HEK293 (cell line): ENCODE measurements around the gene ESRRA.

Experiments
- KLF1 ChIP-seq: fragments of 450-650 bp; formaldehyde crosslinking; IDR thresholded peaks from 2 replicates; pipeline ENCODE4 v1.5.1; 2016; ENCODE audit warnings: missing biosample characterization, missing genetic modification characterization
- KLF7 ChIP-seq: fragments of 450-650 bp; formaldehyde crosslinking; IDR thresholded peaks from 2 replicates; pipeline ENCODE4 v1.5.1; 2016; ENCODE audit warnings: missing biosample characterization, missing genetic modification characterization, borderline replicate concordance
- OVOL3 ChIP-seq: fragments of 450-650 bp; formaldehyde crosslinking; IDR thresholded peaks from 2 replicates; pipeline ENCODE4 v1.5.1; 2016; ENCODE audit warnings: missing biosample characterization, missing genetic modification characterization
- SCRT1 ChIP-seq: fragments of 450-650 bp; formaldehyde crosslinking; IDR thresholded peaks from 2 replicates; pipeline ENCODE4 v1.5.1; 2016; ENCODE audit warnings: missing biosample characterization, missing genetic modification characterization, borderline replicate concordance
- ZBTB8A ChIP-seq: fragments of 450-650 bp; formaldehyde crosslinking; IDR thresholded peaks from 2 replicates; pipeline ENCODE4 v1.5.1; 2016; ENCODE audit warnings: missing biosample characterization, missing genetic modification characterization
- ZFP3 ChIP-seq: fragments of 450-650 bp; formaldehyde crosslinking; IDR thresholded peaks from 2 replicates; pipeline ENCODE4 v1.5.1; 2016; ENCODE audit warnings: low read depth, missing biosample characterization, missing genetic modification characterization
- ZIC2 ChIP-seq: fragments of 450-650 bp; formaldehyde crosslinking; IDR thresholded peaks from 2 replicates; pipeline ENCODE4 v1.5.1; 2016; ENCODE audit warnings: missing biosample characterization, missing genetic modification characterization
- ZNF121 ChIP-seq: fragments of 450-650 bp; formaldehyde crosslinking; IDR thresholded peaks from 2 replicates; pipeline ENCODE4 v1.5.1; 2016; ENCODE audit warnings: missing biosample characterization, missing genetic modification characterization
- ZNF155 ChIP-seq: fragments of 450-650 bp; formaldehyde crosslinking; IDR thresholded peaks from 2 replicates; pipeline ENCODE4 v1.5.1; 2016; ENCODE audit warnings: missing biosample characterization, missing genetic modification characterization
- ZNF175 ChIP-seq: fragments of 450-650 bp; formaldehyde crosslinking; IDR thresholded peaks from 2 replicates; pipeline ENCODE4 v1.5.1; 2016; ENCODE audit warnings: missing biosample characterization, missing genetic modification characterization
- ZNF184 ChIP-seq: fragments of 450-650 bp; IDR thresholded peaks from 2 replicates; pipeline ENCODE4 v1.5.1; 2018; ENCODE audit warnings: missing biosample characterization, mild to moderate bottlenecking, missing genetic modification characterization
- ZNF404 ChIP-seq: fragments of 450-650 bp; formaldehyde crosslinking; IDR thresholded peaks from 2 replicates; pipeline ENCODE4 v1.5.1; 2017; ENCODE audit warnings: missing biosample characterization, missing genetic modification characterization
- ZNF416 ChIP-seq: fragments of 450-650 bp; formaldehyde crosslinking; IDR thresholded peaks from 2 replicates; pipeline ENCODE4 v1.5.1; 2016; ENCODE audit warnings: missing biosample characterization, missing genetic modification characterization
- ZNF423 ChIP-seq: fragments of 450-650 bp; formaldehyde crosslinking; IDR thresholded peaks from 2 replicates; pipeline ENCODE4 v1.5.1; 2016; ENCODE audit warnings: missing biosample characterization, missing genetic modification characterization
- ZNF426 ChIP-seq: fragments of 450-650 bp; formaldehyde crosslinking; IDR thresholded peaks from 2 replicates; pipeline ENCODE4 v1.5.1; 2017; ENCODE audit warnings: missing biosample characterization, missing genetic modification characterization, mild to moderate bottlenecking, inconsistent platforms, moderate library complexity
- ZNF48 ChIP-seq: fragments of 450-650 bp; formaldehyde crosslinking; IDR thresholded peaks from 2 replicates; pipeline ENCODE4 v1.5.1; 2016; ENCODE audit warnings: missing biosample characterization, missing genetic modification characterization
- ZNF561 ChIP-seq: fragments of 450-650 bp; IDR thresholded peaks from 2 replicates; pipeline ENCODE4 v1.5.1; 2018; ENCODE audit warnings: missing biosample characterization, missing genetic modification characterization, borderline replicate concordance
- ZNF596 ChIP-seq: fragments of 450-650 bp; IDR thresholded peaks from 2 replicates; pipeline ENCODE4 v1.5.0; 2018; ENCODE audit warnings: missing biosample characterization, mild to moderate bottlenecking, missing genetic modification characterization, moderate library complexity
- ZNF621 ChIP-seq: fragments of 450-650 bp; formaldehyde crosslinking; IDR thresholded peaks from 2 replicates; pipeline ENCODE4 v1.5.1; 2017; ENCODE audit warnings: missing biosample characterization, missing genetic modification characterization
- ZNF777 ChIP-seq: fragments of 450-650 bp; formaldehyde crosslinking; IDR thresholded peaks from 2 replicates; pipeline ENCODE4 v1.5.1; 2017; ENCODE audit warnings: missing biosample characterization, missing genetic modification characterization, borderline replicate concordance
- ZNF843 ChIP-seq: fragments of 450-650 bp; formaldehyde crosslinking; IDR thresholded peaks from 2 replicates; pipeline ENCODE4 v1.5.1; 2016; ENCODE audit warnings: missing biosample characterization, missing genetic modification characterization
- ZSCAN16 ChIP-seq: fragments of 450-650 bp; formaldehyde crosslinking; IDR thresholded peaks from 2 replicates; pipeline ENCODE4 v1.5.1; 2016; ENCODE audit warnings: missing biosample characterization, missing genetic modification characterization
- ZSCAN23 ChIP-seq: fragments of 450-650 bp; formaldehyde crosslinking; IDR thresholded peaks from 2 replicates; pipeline ENCODE4 v1.5.1; 2016; ENCODE audit warnings: missing biosample characterization, missing genetic modification characterization
- ZSCAN30 ChIP-seq: fragments of 450-650 bp; IDR thresholded peaks from 2 replicates; pipeline ENCODE4 v1.5.1; 2018; ENCODE audit warnings: missing biosample characterization, mild to moderate bottlenecking, missing genetic modification characterization, moderate library complexity
- ZXDB ChIP-seq: fragments of 450-650 bp; formaldehyde crosslinking; IDR thresholded peaks from 2 replicates; pipeline ENCODE4 v1.5.1; 2016; ENCODE audit warnings: missing biosample characterization, missing genetic modification characterization
- TF ChIP-seq, protein P1 (sequence below): fragments of 450-650 bp; formaldehyde crosslinking; IDR thresholded peaks from 2 replicates; pipeline ENCODE4 v1.5.1; 2016; ENCODE audit warnings: missing biosample characterization, missing genetic modification characterization
- TF ChIP-seq, protein P2 (sequence below): fragments of 450-650 bp; formaldehyde crosslinking; IDR thresholded peaks from 2 replicates; pipeline ENCODE4 v1.5.0; 2017; ENCODE audit warnings: missing biosample characterization, missing genetic modification characterization, borderline replicate concordance
- TF ChIP-seq, protein P3 (sequence below): fragments of 450-650 bp; formaldehyde crosslinking; IDR thresholded peaks from 2 replicates; pipeline ENCODE4 v1.5.1; 2016; ENCODE audit warnings: missing biosample characterization, missing genetic modification characterization
- TF ChIP-seq, protein P4 (sequence below): fragments of 450-650 bp; formaldehyde crosslinking; IDR thresholded peaks from 2 replicates; pipeline ENCODE4 v1.5.1; 2016; ENCODE audit warnings: missing biosample characterization, missing genetic modification characterization
- TF ChIP-seq, protein P5 (sequence below): fragments of 450-650 bp; formaldehyde crosslinking; IDR thresholded peaks from 2 replicates; pipeline ENCODE4 v1.5.1; 2016; ENCODE audit warnings: missing biosample characterization, missing genetic modification characterization
- TF ChIP-seq, protein P6 (sequence below): fragments of 450-650 bp; formaldehyde crosslinking; IDR thresholded peaks from 2 replicates; pipeline ENCODE4 v1.5.1; 2017; ENCODE audit warnings: missing biosample characterization, missing genetic modification characterization

Gene ESRRA

DNA sequence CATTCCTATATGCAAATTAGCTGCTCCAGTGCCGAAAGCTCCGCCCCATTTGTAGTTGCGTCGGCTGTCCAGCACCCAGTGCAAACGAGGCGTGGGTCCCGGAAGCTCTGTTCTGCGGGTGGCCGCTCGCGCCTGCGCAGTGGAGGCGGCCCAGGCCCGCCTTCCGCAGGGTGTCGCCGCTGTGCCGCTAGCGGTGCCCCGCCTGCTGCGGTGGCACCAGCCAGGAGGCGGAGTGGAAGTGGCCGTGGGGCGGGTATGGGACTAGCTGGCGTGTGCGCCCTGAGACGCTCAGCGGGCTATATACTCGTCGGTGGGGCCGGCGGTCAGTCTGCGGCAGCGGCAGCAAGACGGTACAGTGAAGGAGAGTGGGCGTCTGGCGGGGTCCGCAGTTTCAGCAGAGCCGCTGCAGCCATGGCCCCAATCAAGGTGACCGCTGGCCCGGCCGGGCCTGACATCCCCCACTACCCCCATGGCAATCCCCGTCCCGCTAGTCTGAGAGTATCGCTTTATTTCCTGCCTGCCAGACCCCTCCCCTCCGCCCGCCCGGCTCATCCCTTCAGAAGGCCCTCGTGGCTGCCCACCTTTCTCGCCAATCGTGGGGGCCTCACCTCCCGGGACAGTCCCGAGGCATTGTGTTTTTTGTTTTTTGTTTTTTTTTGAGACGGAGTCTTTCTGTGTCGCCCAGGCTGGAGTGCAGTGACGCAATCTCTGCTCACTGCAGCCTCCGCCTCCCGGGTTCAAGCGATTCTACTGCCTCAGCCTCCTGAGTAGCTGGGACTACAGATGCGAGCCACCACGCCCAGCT, 12.8 kb downstream of the ESRRA start, which contains the start of gene PRDX5 (continued):
- TF ChIP-seq ZFP3 (tag by site-specific recombination) = no peak
- TF ChIP-seq ZNF155 (tag by site-specific recombination) = no peak
- no peak for TF ChIP-seq SCRT1
- no peak for TF ChIP-seq ZSCAN30
- TF ChIP-seq ZNF561 (tag by site-specific recombination) = peak; percentile 79; the same call in 1 of the 2 replicates
- TF ChIP-seq ZNF843 = 0 out of 2 replicates have a peak, but pooled peaks have one; percentile 25
- no peak for TF ChIP-seq ZNF121 (tag by site-specific recombination)
- no peak for TF ChIP-seq KLF7 (tag by site-specific recombination)
- TF ChIP-seq, protein P1, sequence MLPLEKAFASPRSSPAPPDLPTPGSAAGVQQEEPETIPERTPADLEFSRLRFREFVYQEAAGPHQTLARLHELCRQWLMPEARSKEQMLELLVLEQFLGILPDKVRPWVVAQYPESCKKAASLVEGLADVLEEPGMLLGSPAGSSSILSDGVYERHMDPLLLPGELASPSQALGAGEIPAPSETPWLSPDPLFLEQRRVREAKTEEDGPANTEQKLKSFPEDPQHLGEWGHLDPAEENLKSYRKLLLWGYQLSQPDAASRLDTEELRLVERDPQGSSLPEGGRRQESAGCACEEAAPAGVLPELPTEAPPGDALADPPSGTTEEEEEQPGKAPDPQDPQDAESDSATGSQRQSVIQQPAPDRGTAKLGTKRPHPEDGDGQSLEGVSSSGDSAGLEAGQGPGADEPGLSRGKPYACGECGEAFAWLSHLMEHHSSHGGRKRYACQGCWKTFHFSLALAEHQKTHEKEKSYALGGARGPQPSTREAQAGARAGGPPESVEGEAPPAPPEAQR (tag by site-specific recombination) = no peak
- TF ChIP-seq ZNF175 (tag by site-specific recombination) = no peak
- TF ChIP-seq ZNF48 (tag by site-specific recombination) = no peak
- peak; percentile 80 for TF ChIP-seq ZIC2 (tag by site-specific recombination)
- peak; percentile 35; the same call in 1 of the 2 replicates for TF ChIP-seq ZNF423 (tag by site-specific recombination)
- TF ChIP-seq ZNF426 (tag by site-specific recombination) = no peak
- peak; percentile 95 for TF ChIP-seq ZBTB8A (tag by site-specific recombination)
- TF ChIP-seq, protein P2, sequence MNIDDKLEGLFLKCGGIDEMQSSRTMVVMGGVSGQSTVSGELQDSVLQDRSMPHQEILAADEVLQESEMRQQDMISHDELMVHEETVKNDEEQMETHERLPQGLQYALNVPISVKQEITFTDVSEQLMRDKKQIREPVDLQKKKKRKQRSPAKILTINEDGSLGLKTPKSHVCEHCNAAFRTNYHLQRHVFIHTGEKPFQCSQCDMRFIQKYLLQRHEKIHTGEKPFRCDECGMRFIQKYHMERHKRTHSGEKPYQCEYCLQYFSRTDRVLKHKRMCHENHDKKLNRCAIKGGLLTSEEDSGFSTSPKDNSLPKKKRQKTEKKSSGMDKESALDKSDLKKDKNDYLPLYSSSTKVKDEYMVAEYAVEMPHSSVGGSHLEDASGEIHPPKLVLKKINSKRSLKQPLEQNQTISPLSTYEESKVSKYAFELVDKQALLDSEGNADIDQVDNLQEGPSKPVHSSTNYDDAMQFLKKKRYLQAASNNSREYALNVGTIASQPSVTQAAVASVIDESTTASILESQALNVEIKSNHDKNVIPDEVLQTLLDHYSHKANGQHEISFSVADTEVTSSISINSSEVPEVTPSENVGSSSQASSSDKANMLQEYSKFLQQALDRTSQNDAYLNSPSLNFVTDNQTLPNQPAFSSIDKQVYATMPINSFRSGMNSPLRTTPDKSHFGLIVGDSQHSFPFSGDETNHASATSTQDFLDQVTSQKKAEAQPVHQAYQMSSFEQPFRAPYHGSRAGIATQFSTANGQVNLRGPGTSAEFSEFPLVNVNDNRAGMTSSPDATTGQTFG (tag by site-specific recombination) = no peak
- no peak for TF ChIP-seq OVOL3 (tag by site-specific recombination)
- no peak for TF ChIP-seq ZNF416 (tag by site-specific recombination)
- TF ChIP-seq ZNF184 (tag by site-specific recombination) = no peak
- TF ChIP-seq KLF1 = peak; percentile 43; the same call in 1 of the 2 replicates
- TF ChIP-seq, protein P3, sequence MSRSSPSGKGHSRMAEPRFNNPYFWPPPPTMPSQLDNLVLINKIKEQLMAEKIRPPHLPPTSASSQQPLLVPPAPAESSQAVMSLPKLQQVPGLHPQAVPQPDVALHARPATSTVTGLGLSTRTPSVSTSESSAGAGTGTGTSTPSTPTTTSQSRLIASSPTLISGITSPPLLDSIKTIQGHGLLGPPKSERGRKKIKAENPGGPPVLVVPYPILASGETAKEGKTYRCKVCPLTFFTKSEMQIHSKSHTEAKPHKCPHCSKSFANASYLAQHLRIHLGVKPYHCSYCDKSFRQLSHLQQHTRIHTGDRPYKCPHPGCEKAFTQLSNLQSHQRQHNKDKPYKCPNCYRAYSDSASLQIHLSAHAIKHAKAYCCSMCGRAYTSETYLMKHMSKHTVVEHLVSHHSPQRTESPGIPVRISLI (tag by site-specific recombination) = peak; percentile 80; the same call in 1 of the 2 replicates
- no peak for TF ChIP-seq ZSCAN23 (tag by site-specific recombination)
- TF ChIP-seq, protein P4, sequence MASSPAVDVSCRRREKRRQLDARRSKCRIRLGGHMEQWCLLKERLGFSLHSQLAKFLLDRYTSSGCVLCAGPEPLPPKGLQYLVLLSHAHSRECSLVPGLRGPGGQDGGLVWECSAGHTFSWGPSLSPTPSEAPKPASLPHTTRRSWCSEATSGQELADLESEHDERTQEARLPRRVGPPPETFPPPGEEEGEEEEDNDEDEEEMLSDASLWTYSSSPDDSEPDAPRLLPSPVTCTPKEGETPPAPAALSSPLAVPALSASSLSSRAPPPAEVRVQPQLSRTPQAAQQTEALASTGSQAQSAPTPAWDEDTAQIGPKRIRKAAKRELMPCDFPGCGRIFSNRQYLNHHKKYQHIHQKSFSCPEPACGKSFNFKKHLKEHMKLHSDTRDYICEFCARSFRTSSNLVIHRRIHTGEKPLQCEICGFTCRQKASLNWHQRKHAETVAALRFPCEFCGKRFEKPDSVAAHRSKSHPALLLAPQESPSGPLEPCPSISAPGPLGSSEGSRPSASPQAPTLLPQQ (tag by site-specific recombination) = peak; percentile 81
- TF ChIP-seq ZNF621 (tag by site-specific recombination) = no peak
- TF ChIP-seq, protein P5, sequence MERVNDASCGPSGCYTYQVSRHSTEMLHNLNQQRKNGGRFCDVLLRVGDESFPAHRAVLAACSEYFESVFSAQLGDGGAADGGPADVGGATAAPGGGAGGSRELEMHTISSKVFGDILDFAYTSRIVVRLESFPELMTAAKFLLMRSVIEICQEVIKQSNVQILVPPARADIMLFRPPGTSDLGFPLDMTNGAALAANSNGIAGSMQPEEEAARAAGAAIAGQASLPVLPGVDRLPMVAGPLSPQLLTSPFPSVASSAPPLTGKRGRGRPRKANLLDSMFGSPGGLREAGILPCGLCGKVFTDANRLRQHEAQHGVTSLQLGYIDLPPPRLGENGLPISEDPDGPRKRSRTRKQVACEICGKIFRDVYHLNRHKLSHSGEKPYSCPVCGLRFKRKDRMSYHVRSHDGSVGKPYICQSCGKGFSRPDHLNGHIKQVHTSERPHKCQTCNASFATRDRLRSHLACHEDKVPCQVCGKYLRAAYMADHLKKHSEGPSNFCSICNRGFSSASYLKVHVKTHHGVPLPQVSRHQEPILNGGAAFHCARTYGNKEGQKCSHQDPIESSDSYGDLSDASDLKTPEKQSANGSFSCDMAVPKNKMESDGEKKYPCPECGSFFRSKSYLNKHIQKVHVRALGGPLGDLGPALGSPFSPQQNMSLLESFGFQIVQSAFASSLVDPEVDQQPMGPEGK = peak; percentile 94
- TF ChIP-seq ZXDB (tag by site-specific recombination) = no peak
- TF ChIP-seq ZNF404 (tag by site-specific recombination) = no peak
- no peak for TF ChIP-seq ZNF777 (tag by site-specific recombination)
- no peak for TF ChIP-seq ZNF596
- TF ChIP-seq ZSCAN16 (tag by site-specific recombination) = no peak
- TF ChIP-seq, protein P6, sequence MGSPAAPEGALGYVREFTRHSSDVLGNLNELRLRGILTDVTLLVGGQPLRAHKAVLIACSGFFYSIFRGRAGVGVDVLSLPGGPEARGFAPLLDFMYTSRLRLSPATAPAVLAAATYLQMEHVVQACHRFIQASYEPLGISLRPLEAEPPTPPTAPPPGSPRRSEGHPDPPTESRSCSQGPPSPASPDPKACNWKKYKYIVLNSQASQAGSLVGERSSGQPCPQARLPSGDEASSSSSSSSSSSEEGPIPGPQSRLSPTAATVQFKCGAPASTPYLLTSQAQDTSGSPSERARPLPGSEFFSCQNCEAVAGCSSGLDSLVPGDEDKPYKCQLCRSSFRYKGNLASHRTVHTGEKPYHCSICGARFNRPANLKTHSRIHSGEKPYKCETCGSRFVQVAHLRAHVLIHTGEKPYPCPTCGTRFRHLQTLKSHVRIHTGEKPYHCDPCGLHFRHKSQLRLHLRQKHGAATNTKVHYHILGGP (tag by site-specific recombination) = no peak
